Fibroblast of lung (primary cell): ENCODE data around the gene KITLG.

Source experiments
- EZH2 ChIP-seq: IDR thresholded peaks from 2 replicates; pipeline ENCODE4 v1.5.1; 2012; ENCODE audit warnings: low read length, control low read depth, mild to moderate bottlenecking; ENCODE audit errors: missing control alignments
- TF ChIP-seq, protein P1 (sequence below), 2 donors: IDR thresholded peaks in 1 of 2; conservative IDR thresholded peaks in 1 of 2; 1 replicate in 1 of 2; 2 replicates in 1 of 2; pipeline ENCODE4 v1.5.1; 2011 to 2012; ENCODE audit warnings: low read length in 2 of 2, control low read depth in 1 of 2, inconsistent platforms in 1 of 2, low read depth in 1 of 2, mild to moderate bottlenecking in 1 of 2

DNA sequence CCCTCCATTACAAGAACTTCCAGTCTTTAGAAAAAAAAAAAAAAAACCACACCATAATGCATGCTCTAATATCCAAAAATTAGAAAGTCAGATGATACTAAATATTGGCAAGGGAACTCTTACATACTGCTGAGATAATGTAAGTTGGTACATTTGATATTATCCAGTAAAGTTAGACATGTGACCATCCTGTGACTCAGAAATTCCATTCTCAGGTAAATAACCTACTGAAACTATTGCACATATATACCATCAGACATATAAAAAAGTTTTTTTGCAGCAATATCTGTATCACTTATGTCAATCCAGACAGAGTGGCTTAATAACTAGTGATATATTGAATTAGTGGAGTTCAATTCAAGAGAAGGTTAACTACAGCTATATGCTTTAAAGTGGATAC is 63.5 kb downstream of the KITLG start:
- TF ChIP-seq, protein P1, sequence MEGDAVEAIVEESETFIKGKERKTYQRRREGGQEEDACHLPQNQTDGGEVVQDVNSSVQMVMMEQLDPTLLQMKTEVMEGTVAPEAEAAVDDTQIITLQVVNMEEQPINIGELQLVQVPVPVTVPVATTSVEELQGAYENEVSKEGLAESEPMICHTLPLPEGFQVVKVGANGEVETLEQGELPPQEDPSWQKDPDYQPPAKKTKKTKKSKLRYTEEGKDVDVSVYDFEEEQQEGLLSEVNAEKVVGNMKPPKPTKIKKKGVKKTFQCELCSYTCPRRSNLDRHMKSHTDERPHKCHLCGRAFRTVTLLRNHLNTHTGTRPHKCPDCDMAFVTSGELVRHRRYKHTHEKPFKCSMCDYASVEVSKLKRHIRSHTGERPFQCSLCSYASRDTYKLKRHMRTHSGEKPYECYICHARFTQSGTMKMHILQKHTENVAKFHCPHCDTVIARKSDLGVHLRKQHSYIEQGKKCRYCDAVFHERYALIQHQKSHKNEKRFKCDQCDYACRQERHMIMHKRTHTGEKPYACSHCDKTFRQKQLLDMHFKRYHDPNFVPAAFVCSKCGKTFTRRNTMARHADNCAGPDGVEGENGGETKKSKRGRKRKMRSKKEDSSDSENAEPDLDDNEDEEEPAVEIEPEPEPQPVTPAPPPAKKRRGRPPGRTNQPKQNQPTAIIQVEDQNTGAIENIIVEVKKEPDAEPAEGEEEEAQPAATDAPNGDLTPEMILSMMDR (conservative IDR thresholded peaks at IDR 0.05 in 1 of 2, IDR thresholded peaks at IDR 0.05 in 1 of 2; ENCODE audit: low read depth in 1 of 2, low read length in 2 of 2): no peak
- TF ChIP-seq EZH2: no peak
